Neural crest cell (in vitro differentiated cells): Measurements from ENCODE around the gene WWTR1. TPM values are rescaled to one million over a fixed set of nuclear protein-coding genes. Genes with fewer than 3 reads are reported as not detected.

Experiments
- DNase-seq: peaks from one replicate; pipeline ENCODE4 v3.0.0; 2021; ENCODE audit warnings: low read depth, mixed read lengths, low spot score
- H3K27ac Mint-ChIP-seq: one replicate; pipeline ENCODE4 v1.8.0; 2021; ENCODE audit warnings: mild to moderate bottlenecking, mixed read lengths; ENCODE audit not compliant: unreplicated experiment
- H3K27me3 Mint-ChIP-seq: 2 replicates; pipeline ENCODE4 v1.8.0; 2021; ENCODE audit warnings: low read depth, mild to moderate bottlenecking, mixed read lengths
- H3K36me3 Mint-ChIP-seq: 2 replicates; pipeline ENCODE4 v1.8.0; 2021; ENCODE audit warnings: low read depth, mild to moderate bottlenecking, mixed read lengths
- H3K4me1 Mint-ChIP-seq: 2 replicates; pipeline ENCODE4 v1.8.0; 2021; ENCODE audit warnings: mixed read lengths
- H3K4me3 Mint-ChIP-seq: one replicate; pipeline ENCODE4 v1.8.0; 2021; ENCODE audit warnings: mild to moderate bottlenecking, mixed read lengths
- H3K9me3 Mint-ChIP-seq: 2 replicates; pipeline ENCODE4 v1.8.0; 2021; ENCODE audit warnings: mixed read lengths
- CTCF ChIP-seq: fragments of 200-600 bp; sonication (generic); conservative IDR thresholded peaks from 2 replicates; pipeline ENCODE4 v1.5.0; 2021; ENCODE audit warnings: antibody characterized with exemption, mild to moderate bottlenecking
- total RNA-seq: library from RNA; stranded (reverse); gene quantifications from 2 replicates; pipeline ENCODE4 v1.2.1, GENCODE V29; 2021

The WWTR1 gene
- total RNA-seq, 1 donor from 2014 or later = 35.6 TPM

- H3K9me3 Mint-ChIP-seq = no peaks in the 10 kb centered on the region
- no peak overlapping the region for H3K4me3 Mint-ChIP-seq
- TF ChIP-seq CTCF = no peak
- H3K4me1 Mint-ChIP-seq = peaks cover 24% of the 10 kb centered on the region
- no peaks in the 10 kb centered on the region for H3K27me3 Mint-ChIP-seq
- no peak for DNase-seq
- H3K27ac Mint-ChIP-seq = no peak overlapping the region
- no peaks in the 10 kb centered on the region for H3K36me3 Mint-ChIP-seq
Measured at GRCh38 chr3:149599236-149599635, 58.6 kb downstream of the WWTR1 start.

GRCh38 chr3:149596134-149596770 lies 61.6 kb downstream of the WWTR1 start:
- H3K36me3 Mint-ChIP-seq = no peaks in the 10 kb centered on the region
- peaks cover 30% of the 10 kb centered on the region for H3K4me1 Mint-ChIP-seq
- H3K27me3 Mint-ChIP-seq = no peaks in the 10 kb centered on the region
- no peak for TF ChIP-seq CTCF
- no peak for DNase-seq
- peak overlapping the region; percentile 40 for H3K27ac Mint-ChIP-seq
- H3K4me3 Mint-ChIP-seq = no peak overlapping the region
- no peaks in the 10 kb centered on the region for H3K9me3 Mint-ChIP-seq

GRCh38 chr3:149593418-149594160 lies 64.2 kb downstream of the WWTR1 start:
- TF ChIP-seq CTCF = no peak
- no peaks in the 10 kb centered on the region for H3K27me3 Mint-ChIP-seq
- no peak overlapping the region for H3K27ac Mint-ChIP-seq

GRCh38 chr3:149592758-149593240 lies 65.0 kb downstream of the WWTR1 start:
- peak overlapping the region; percentile 7 for H3K4me3 Mint-ChIP-seq
- H3K27ac Mint-ChIP-seq = no peak overlapping the region
- DNase-seq = no peak
- H3K4me1 Mint-ChIP-seq = peaks cover 51% of the 10 kb centered on the region
- H3K27me3 Mint-ChIP-seq = no peaks in the 10 kb centered on the region
- no peaks in the 10 kb centered on the region for H3K36me3 Mint-ChIP-seq
- TF ChIP-seq CTCF = no peak
- H3K9me3 Mint-ChIP-seq = no peaks in the 10 kb centered on the region

More at GRCh38 chr3:149593418-149594160, 64.2 kb downstream of the WWTR1 start:
- Mint-ChIP-seq H3K36me3 (no peaks in the 10 kb centered on the region), H3K9me3 (no peaks in the 10 kb centered on the region), H3K4me3 (peak overlapping the region; percentile 7), H3K4me1 (peaks cover 46% of the 10 kb centered on the region)
- DNase-seq = no peak

- TF ChIP-seq CTCF = no peak
Measured at GRCh38 chr3:149590691-149591441, 67.0 kb downstream of the WWTR1 start.

More at GRCh38 chr3:149590691-149591441, 67.0 kb downstream of the WWTR1 start:
- Mint-ChIP-seq H3K27ac (peak overlapping the region; percentile 57), H3K4me3 (no peak overlapping the region), H3K9me3 (no peaks in the 10 kb centered on the region), H3K36me3 (no peaks in the 10 kb centered on the region), H3K4me1 (peaks cover 57% of the 10 kb centered on the region), H3K27me3 (no peaks in the 10 kb centered on the region)
- DNase-seq = no peak
